ENCODE results near the gene SMIM14.
A peak's percentile ranks its signal among the peaks of the same experiment; 100 is the strongest.
"Not testable (repeated sequence)": the region's sequence is repeated elsewhere in the genome, so short reads cannot be mapped to it uniquely, and the experiment has no call there.

The SMIM14 gene

GRCh38 chr4:39548425-39549067, 90.1 kb downstream of the SMIM14 start:
- H3K9me3 Mint-ChIP-seq: peaks cover 3% of the 10 kb centered on the region
- CTCF ChIA-PET: interaction anchor here (0.5 to 0.7 kb wide), 2 partner anchors 788 to 789 kb away, joined by 3 read pairs; no protein-coding TSS in a partner anchor
- H3K36me3 Mint-ChIP-seq: no peaks in the 10 kb centered on the region
- H3K4me1 Mint-ChIP-seq: no peaks in the 10 kb centered on the region
- H3K4me3 Mint-ChIP-seq: no peak overlapping the region
- no peaks in the 10 kb centered on the region for H3K27me3 Mint-ChIP-seq
- H3K27ac Mint-ChIP-seq: no peak overlapping the region
- no peak for DNase-seq

- no peak for DNase-seq
- H3K27me3 Mint-ChIP-seq: no peaks in the 10 kb centered on the region
- no peaks in the 10 kb centered on the region for H3K36me3 Mint-ChIP-seq
- CTCF ChIA-PET: no interaction called here
- peaks cover 3% of the 10 kb centered on the region for H3K9me3 Mint-ChIP-seq
- H3K4me1 Mint-ChIP-seq: no peaks in the 10 kb centered on the region
- H3K4me3 Mint-ChIP-seq: no peak overlapping the region
- no peak overlapping the region for H3K27ac Mint-ChIP-seq
Observed at GRCh38 chr4:39544580-39545315, 93.9 kb downstream of the SMIM14 start.

- DNase-seq, H3K4me3 Mint-ChIP-seq, H3K27me3 Mint-ChIP-seq, CTCF ChIA-PET, H3K4me1 Mint-ChIP-seq, H3K36me3 Mint-ChIP-seq, H3K27ac Mint-ChIP-seq, H3K9me3 Mint-ChIP-seq: not testable (repeated sequence)
Observed at GRCh38 chr4:39544080-39544479, 94.6 kb downstream of the SMIM14 start.

- H3K9me3 Mint-ChIP-seq: peaks cover 3% of the 10 kb centered on the region
- DNase-seq: no peak
- H3K27ac Mint-ChIP-seq: no peak overlapping the region
- no peak overlapping the region for H3K4me3 Mint-ChIP-seq
- no peaks in the 10 kb centered on the region for H3K4me1 Mint-ChIP-seq
- CTCF ChIA-PET: no interaction called here
- H3K27me3 Mint-ChIP-seq: no peaks in the 10 kb centered on the region
- H3K36me3 Mint-ChIP-seq: no peaks in the 10 kb centered on the region
Observed at GRCh38 chr4:39543034-39543433, 95.6 kb downstream of the SMIM14 start.

- no peak overlapping the region for H3K4me3 Mint-ChIP-seq
- no peaks in the 10 kb centered on the region for H3K4me1 Mint-ChIP-seq
- DNase-seq: no peak
- H3K27ac Mint-ChIP-seq: no peak overlapping the region
- H3K9me3 Mint-ChIP-seq: peaks cover 3% of the 10 kb centered on the region
- no peaks in the 10 kb centered on the region for H3K27me3 Mint-ChIP-seq
- H3K36me3 Mint-ChIP-seq: no peaks in the 10 kb centered on the region
- CTCF ChIA-PET: no interaction called here
Observed at GRCh38 chr4:39542611-39543012, 96.1 kb downstream of the SMIM14 start.

GRCh38 chr4:39541987-39542610, 96.6 kb downstream of the SMIM14 start:
- Mint-ChIP-seq H3K9me3 (peaks cover 3% of the 10 kb centered on the region), H3K27me3 (no peaks in the 10 kb centered on the region), H3K4me3 (no peak overlapping the region), H3K4me1 (no peaks in the 10 kb centered on the region), H3K36me3 (no peaks in the 10 kb centered on the region), H3K27ac (no peak overlapping the region)
- CTCF ChIA-PET: no interaction called here
- no peak for DNase-seq

GRCh38 chr4:39539089-39539611, 99.5 kb downstream of the SMIM14 start:
- no peaks in the 10 kb centered on the region for H3K27me3 Mint-ChIP-seq
- no peak overlapping the region for H3K27ac Mint-ChIP-seq
- no peaks in the 10 kb centered on the region for H3K4me1 Mint-ChIP-seq
- CTCF ChIA-PET: no interaction called here
- peaks cover 4% of the 10 kb centered on the region for H3K36me3 Mint-ChIP-seq
- H3K9me3 Mint-ChIP-seq: peaks cover 3% of the 10 kb centered on the region
- DNase-seq: no peak
- no peak overlapping the region for H3K4me3 Mint-ChIP-seq

GRCh38 chr4:39533541-39533940, 105.1 kb downstream of the SMIM14 start:
- Mint-ChIP-seq H3K27me3 (peaks cover 7% of the 10 kb centered on the region), H3K36me3 (peaks cover 21% of the 10 kb centered on the region), H3K9me3 (peaks cover 23% of the 10 kb centered on the region), H3K4me1 (peaks cover 5% of the 10 kb centered on the region), H3K4me3 (no peak overlapping the region), H3K27ac (no peak overlapping the region)
- no peak for DNase-seq
- CTCF ChIA-PET: no interaction called here

- DNase-seq, CTCF ChIA-PET, H3K27ac Mint-ChIP-seq, H3K4me3 Mint-ChIP-seq, H3K27me3 Mint-ChIP-seq: not testable (repeated sequence)
- H3K36me3 Mint-ChIP-seq: peaks cover 21% of the 10 kb centered on the region
- peaks cover 11% of the 10 kb centered on the region for H3K4me1 Mint-ChIP-seq
- H3K9me3 Mint-ChIP-seq: peaks cover 23% of the 10 kb centered on the region
Observed at GRCh38 chr4:39532237-39532636, 106.4 kb downstream of the SMIM14 start.

- H3K27ac Mint-ChIP-seq: no peak overlapping the region
- peaks cover 23% of the 10 kb centered on the region for H3K4me1 Mint-ChIP-seq
- H3K9me3 Mint-ChIP-seq: peaks cover 23% of the 10 kb centered on the region
- CTCF ChIA-PET: no interaction called here
- peaks cover 23% of the 10 kb centered on the region for H3K36me3 Mint-ChIP-seq
- no peak overlapping the region for H3K4me3 Mint-ChIP-seq
- H3K27me3 Mint-ChIP-seq: peaks cover 10% of the 10 kb centered on the region
- DNase-seq: no peak
Observed at GRCh38 chr4:39530682-39531081, 108.0 kb downstream of the SMIM14 start.

- CTCF ChIA-PET: no interaction called here
- peaks cover 22% of the 10 kb centered on the region for H3K36me3 Mint-ChIP-seq
Observed at GRCh38 chr4:39529534-39529933, 109.1 kb downstream of the SMIM14 start.

GRCh38 chr4:39528061-39528465, 110.6 kb downstream of the SMIM14 start:
- peaks cover 10% of the 10 kb centered on the region for H3K27me3 Mint-ChIP-seq

More at GRCh38 chr4:39529534-39529933, 109.1 kb downstream of the SMIM14 start:
- Mint-ChIP-seq H3K27ac (no peak overlapping the region), H3K4me1 (peaks cover 24% of the 10 kb centered on the region), H3K9me3 (peaks cover 23% of the 10 kb centered on the region), H3K4me3 (no peak overlapping the region), H3K27me3 (peaks cover 10% of the 10 kb centered on the region)
- DNase-seq: no peak

GRCh38 chr4:39527296-39528060, 111.2 kb downstream of the SMIM14 start, which contains the start of gene UGDH:
Gene UGDH, minus strand, starts transcription at chr4:39527439. Its CDS starts 5,927 bp downstream, at chr4:39521512.
- Mint-ChIP-seq H3K27me3 (peaks cover 10% of the 10 kb centered on the region), H3K27ac (peak within 1 kb of the TSS; percentile 85), H3K4me3 (peak within 1 kb of the TSS; percentile 98), H3K9me3 (peaks cover 19% of the 10 kb centered on the region), H3K36me3 (peaks cover 16% of the 10 kb centered on the region), H3K4me1 (peaks cover 24% of the 10 kb centered on the region)
- CTCF ChIA-PET: interaction anchor here (1.0 kb wide), 1 partner anchor 170 kb away, joined by 4 read pairs; the partner anchor contains the start of gene UBE2K
- DNase-seq: peak; percentile 94

More at GRCh38 chr4:39528061-39528465, 110.6 kb downstream of the SMIM14 start:
- H3K27ac Mint-ChIP-seq: peak overlapping the region; percentile 55
- peaks cover 18% of the 10 kb centered on the region for H3K36me3 Mint-ChIP-seq
- peaks cover 23% of the 10 kb centered on the region for H3K9me3 Mint-ChIP-seq
- H3K4me3 Mint-ChIP-seq: peak overlapping the region; percentile 98
- H3K4me1 Mint-ChIP-seq: peaks cover 24% of the 10 kb centered on the region
- no peak for DNase-seq
- CTCF ChIA-PET: no interaction called here
